ENCODE data around the gene PEX6. TPM values are rescaled to one million over a fixed set of nuclear protein-coding genes. Genes with fewer than 3 reads are reported as not detected.

PEX6 gene
- total and polyA plus RNA-seq, 2 experiments from 2014 or later = 6.5 to 25.1 TPM

- peaks cover 21% of the 10 kb centered on the region for H3K4me1 ChIP-seq (ENCODE audit: insufficient read depth)
- H3F3A ChIP-seq (replicated peaks; ENCODE audit: low read depth) = peaks cover 19% of the 10 kb centered on the region; the same call in 1 of the 2 replicates
- no peaks in the 10 kb centered on the region for H3K9me2 ChIP-seq (ENCODE audit: insufficient read depth)
- H3K4me3 ChIP-seq = no peak overlapping the region
- Mint-ChIP-seq H3K27me3 (ENCODE audit: insufficient read depth, low read depth, poor library complexity) (peaks cover 14% of the 10 kb centered on the region), H3K9me3 (no peaks in the 10 kb centered on the region), H3K36me3 (ENCODE audit: low read depth) (no peaks in the 10 kb centered on the region; the same call in 2 of the 3 replicates), H3K4me1 (peaks cover 21% of the 10 kb centered on the region), H3K4me3 (peak overlapping the region; percentile 6; the same call in 1 of the 3 replicates), H3K27ac (no peak overlapping the region)
- H4K20me1 ChIP-seq (replicated peaks; ENCODE audit: insufficient read depth) = peaks cover 5% of the 10 kb centered on the region; the same call in 1 of the 2 replicates
- H3K27ac ChIP-seq (ENCODE audit: low read depth) = no peak overlapping the region
- H3K27me3 ChIP-seq (ENCODE audit: insufficient read depth) = no peaks in the 10 kb centered on the region
- H3K36me3 ChIP-seq (ENCODE audit: insufficient read depth) = no peaks in the 10 kb centered on the region
- H3K4me2 ChIP-seq = no peak overlapping the region
- no peak for DNase-seq (ENCODE audit: low spot score)
- peak overlapping the region; percentile 69; the same call in 1 of the 2 replicates for H2AFZ ChIP-seq
- ATAC-seq = no peak
- peaks cover 22% of the 10 kb centered on the region for H3K79me2 ChIP-seq (replicated peaks; ENCODE audit: insufficient read depth)
- TF ChIP-seq STAT1 (IDR thresholded peaks at IDR 0.05; ENCODE audit: unreplicated experiment) (no peak), NANOG (IDR thresholded peaks at IDR 0.05; ENCODE audit: borderline replicate concordance) (no peak), EZH2 (IDR thresholded peaks at IDR 0.05; ENCODE audit: low read depth, unreplicated experiment) (no peak), JUNB (IDR thresholded peaks at IDR 0.05; ENCODE audit: unreplicated experiment) (no peak), EZH2phosphoT487 (IDR thresholded peaks at IDR 0.05; ENCODE audit: unreplicated experiment) (no peak), ZNF331 (CRISPR knock-in tag; IDR thresholded peaks at IDR 0.05; ENCODE audit: low read depth) (no peak), ZNF114 (CRISPR knock-in tag; IDR thresholded peaks at IDR 0.05) (no peak), POLR2AphosphoS5 (IDR thresholded peaks at IDR 0.05; ENCODE audit: low read depth) (no peak), CREB1 (CRISPR knock-in tag; IDR thresholded peaks at IDR 0.05; ENCODE audit: low read depth) (no peak)
- TF ChIP-seq, protein P1, sequence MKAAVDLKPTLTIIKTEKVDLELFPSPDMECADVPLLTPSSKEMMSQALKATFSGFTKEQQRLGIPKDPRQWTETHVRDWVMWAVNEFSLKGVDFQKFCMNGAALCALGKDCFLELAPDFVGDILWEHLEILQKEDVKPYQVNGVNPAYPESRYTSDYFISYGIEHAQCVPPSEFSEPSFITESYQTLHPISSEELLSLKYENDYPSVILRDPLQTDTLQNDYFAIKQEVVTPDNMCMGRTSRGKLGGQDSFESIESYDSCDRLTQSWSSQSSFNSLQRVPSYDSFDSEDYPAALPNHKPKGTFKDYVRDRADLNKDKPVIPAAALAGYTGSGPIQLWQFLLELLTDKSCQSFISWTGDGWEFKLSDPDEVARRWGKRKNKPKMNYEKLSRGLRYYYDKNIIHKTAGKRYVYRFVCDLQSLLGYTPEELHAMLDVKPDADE (IDR thresholded peaks at IDR 0.05) = no peak
- TF ChIP-seq, protein P2, sequence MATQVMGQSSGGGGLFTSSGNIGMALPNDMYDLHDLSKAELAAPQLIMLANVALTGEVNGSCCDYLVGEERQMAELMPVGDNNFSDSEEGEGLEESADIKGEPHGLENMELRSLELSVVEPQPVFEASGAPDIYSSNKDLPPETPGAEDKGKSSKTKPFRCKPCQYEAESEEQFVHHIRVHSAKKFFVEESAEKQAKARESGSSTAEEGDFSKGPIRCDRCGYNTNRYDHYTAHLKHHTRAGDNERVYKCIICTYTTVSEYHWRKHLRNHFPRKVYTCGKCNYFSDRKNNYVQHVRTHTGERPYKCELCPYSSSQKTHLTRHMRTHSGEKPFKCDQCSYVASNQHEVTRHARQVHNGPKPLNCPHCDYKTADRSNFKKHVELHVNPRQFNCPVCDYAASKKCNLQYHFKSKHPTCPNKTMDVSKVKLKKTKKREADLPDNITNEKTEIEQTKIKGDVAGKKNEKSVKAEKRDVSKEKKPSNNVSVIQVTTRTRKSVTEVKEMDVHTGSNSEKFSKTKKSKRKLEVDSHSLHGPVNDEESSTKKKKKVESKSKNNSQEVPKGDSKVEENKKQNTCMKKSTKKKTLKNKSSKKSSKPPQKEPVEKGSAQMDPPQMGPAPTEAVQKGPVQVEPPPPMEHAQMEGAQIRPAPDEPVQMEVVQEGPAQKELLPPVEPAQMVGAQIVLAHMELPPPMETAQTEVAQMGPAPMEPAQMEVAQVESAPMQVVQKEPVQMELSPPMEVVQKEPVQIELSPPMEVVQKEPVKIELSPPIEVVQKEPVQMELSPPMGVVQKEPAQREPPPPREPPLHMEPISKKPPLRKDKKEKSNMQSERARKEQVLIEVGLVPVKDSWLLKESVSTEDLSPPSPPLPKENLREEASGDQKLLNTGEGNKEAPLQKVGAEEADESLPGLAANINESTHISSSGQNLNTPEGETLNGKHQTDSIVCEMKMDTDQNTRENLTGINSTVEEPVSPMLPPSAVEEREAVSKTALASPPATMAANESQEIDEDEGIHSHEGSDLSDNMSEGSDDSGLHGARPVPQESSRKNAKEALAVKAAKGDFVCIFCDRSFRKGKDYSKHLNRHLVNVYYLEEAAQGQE (IDR thresholded peaks at IDR 0.05; ENCODE audit: unreplicated experiment) = no peak
- TF ChIP-seq, protein P3, sequence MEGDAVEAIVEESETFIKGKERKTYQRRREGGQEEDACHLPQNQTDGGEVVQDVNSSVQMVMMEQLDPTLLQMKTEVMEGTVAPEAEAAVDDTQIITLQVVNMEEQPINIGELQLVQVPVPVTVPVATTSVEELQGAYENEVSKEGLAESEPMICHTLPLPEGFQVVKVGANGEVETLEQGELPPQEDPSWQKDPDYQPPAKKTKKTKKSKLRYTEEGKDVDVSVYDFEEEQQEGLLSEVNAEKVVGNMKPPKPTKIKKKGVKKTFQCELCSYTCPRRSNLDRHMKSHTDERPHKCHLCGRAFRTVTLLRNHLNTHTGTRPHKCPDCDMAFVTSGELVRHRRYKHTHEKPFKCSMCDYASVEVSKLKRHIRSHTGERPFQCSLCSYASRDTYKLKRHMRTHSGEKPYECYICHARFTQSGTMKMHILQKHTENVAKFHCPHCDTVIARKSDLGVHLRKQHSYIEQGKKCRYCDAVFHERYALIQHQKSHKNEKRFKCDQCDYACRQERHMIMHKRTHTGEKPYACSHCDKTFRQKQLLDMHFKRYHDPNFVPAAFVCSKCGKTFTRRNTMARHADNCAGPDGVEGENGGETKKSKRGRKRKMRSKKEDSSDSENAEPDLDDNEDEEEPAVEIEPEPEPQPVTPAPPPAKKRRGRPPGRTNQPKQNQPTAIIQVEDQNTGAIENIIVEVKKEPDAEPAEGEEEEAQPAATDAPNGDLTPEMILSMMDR (conservative IDR thresholded peaks at IDR 0.05; ENCODE audit: low read depth in 2 of 2) = no peak
- TF ChIP-seq, protein P4, sequence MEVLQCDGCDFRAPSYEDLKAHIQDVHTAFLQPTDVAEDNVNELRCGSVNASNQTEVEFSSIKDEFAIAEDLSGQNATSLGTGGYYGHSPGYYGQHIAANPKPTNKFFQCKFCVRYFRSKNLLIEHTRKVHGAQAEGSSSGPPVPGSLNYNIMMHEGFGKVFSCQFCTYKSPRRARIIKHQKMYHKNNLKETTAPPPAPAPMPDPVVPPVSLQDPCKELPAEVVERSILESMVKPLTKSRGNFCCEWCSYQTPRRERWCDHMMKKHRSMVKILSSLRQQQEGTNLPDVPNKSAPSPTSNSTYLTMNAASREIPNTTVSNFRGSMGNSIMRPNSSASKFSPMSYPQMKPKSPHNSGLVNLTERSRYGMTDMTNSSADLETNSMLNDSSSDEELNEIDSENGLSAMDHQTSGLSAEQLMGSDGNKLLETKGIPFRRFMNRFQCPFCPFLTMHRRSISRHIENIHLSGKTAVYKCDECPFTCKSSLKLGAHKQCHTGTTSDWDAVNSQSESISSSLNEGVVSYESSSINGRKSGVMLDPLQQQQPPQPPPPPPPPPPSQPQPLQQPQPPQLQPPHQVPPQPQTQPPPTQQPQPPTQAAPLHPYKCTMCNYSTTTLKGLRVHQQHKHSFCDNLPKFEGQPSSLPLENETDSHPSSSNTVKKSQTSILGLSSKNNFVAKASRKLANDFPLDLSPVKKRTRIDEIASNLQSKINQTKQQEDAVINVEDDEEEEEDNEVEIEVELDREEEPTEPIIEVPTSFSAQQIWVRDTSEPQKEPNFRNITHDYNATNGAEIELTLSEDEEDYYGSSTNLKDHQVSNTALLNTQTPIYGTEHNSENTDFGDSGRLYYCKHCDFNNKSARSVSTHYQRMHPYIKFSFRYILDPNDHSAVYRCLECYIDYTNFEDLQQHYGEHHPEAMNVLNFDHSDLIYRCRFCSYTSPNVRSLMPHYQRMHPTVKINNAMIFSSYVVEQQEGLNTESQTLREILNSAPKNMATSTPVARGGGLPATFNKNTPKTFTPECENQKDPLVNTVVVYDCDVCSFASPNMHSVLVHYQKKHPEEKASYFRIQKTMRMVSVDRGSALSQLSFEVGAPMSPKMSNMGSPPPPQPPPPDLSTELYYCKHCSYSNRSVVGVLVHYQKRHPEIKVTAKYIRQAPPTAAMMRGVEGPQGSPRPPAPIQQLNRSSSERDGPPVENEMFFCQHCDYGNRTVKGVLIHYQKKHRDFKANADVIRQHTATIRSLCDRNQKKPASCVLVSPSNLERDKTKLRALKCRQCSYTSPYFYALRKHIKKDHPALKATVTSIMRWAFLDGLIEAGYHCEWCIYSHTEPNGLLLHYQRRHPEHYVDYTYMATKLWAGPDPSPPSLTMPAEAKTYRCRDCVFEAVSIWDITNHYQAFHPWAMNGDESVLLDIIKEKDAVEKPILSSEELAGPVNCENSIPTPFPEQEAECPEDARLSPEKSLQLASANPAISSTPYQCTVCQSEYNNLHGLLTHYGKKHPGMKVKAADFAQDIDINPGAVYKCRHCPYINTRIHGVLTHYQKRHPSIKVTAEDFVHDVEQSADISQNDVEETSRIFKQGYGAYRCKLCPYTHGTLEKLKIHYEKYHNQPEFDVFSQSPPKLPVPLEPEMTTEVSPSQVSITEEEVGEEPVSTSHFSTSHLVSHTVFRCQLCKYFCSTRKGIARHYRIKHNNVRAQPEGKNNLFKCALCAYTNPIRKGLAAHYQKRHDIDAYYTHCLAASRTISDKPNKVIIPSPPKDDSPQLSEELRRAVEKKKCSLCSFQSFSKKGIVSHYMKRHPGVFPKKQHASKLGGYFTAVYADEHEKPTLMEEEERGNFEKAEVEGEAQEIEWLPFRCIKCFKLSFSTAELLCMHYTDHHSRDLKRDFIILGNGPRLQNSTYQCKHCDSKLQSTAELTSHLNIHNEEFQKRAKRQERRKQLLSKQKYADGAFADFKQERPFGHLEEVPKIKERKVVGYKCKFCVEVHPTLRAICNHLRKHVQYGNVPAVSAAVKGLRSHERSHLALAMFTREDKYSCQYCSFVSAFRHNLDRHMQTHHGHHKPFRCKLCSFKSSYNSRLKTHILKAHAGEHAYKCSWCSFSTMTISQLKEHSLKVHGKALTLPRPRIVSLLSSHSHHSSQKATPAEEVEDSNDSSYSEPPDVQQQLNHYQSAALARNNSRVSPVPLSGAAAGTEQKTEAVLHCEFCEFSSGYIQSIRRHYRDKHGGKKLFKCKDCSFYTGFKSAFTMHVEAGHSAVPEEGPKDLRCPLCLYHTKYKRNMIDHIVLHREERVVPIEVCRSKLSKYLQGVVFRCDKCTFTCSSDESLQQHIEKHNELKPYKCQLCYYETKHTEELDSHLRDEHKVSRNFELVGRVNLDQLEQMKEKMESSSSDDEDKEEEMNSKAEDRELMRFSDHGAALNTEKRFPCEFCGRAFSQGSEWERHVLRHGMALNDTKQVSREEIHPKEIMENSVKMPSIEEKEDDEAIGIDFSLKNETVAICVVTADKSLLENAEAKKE (CRISPR knock-in tag; IDR thresholded peaks at IDR 0.05) = no peak
Measured at GRCh38 chr6:42981836-42982235, 2.9 kb upstream of the PEX6 start.

All from GM23338 (cell line).